OCI-LY7 (cell line): ENCODE results near the gene TEPSIN.

ENCODE experiments used
- CTCF ChIP-seq: fragments of 200-600 bp; sonication (generic); conservative IDR thresholded peaks from 2 replicates; pipeline ENCODE4 v1.5.1; 2014; ENCODE audit warnings: mild to moderate bottlenecking, antibody characterized with exemption, low read length, moderate library complexity, mixed read lengths
- EZH2phosphoT487 ChIP-seq: fragments of 200-600 bp; sonication (generic); IDR thresholded peaks from 2 replicates; pipeline ENCODE4 v1.6.1; 2018; ENCODE audit warnings: low read depth, borderline replicate concordance, mild to moderate bottlenecking, mixed run types, antibody characterized with exemption, low read length, moderate library complexity, mixed read lengths

GRCh38 chr17:81280571-81280970 lies 41.7 kb upstream of the TEPSIN start:
- TF ChIP-seq CTCF (no peak), EZH2phosphoT487 (no peak)
